Tibial nerve (tissue), 3 donors: ENCODE measurements around the gene B3GALNT2.

Experiments used
- CTCF ChIP-seq, 5 experiments: fragments of 200-600 bp in 3 of 5; fragments of 450-650 bp in 2 of 5; sonication (generic) in 3 of 5; IDR thresholded peaks; one replicate each; pipeline ENCODE4 v1.5.1; 2016 to 2019; ENCODE audit warnings: antibody characterized with exemption in 5 of 5, mild to moderate bottlenecking in 3 of 5, moderate library complexity in 2 of 5
- POLR2A ChIP-seq, 2 donors: fragments of 450-650 bp; IDR thresholded peaks; one replicate each; pipeline ENCODE4 v1.6.1; 2017; ENCODE audit warnings: antibody characterized with exemption in 2 of 2, mild to moderate bottlenecking in 2 of 2, moderate library complexity in 2 of 2

DNA sequence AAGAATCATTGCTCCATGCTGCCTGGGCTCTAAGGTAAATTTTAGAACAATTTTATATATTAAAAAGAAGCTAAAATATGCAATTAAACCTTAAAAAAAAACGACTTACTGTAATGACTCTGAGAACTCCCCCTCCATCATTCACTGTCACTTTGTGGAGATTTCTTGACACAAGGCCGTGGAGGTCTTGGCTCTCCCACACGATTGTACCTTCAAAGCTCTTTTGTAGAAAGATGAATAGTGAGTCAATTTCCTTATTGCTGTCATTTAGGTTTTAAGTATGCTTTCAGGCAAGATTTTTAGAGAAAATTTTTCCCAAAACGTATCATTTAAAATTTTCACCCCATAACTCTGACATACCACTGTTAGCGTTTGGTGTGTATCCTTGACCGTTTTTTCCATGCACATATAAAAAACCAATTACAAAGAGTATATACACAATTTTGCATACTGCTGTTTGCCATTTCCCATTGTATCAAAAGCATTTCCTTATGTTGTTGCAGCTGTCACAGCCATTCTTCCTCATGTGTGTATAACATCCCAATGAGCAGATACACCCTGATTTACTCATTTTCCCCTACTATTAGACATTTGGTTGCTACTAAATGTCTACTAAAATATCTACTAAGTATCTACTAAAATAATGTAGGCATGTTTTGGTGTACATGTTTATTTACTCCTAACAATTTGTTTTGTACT lies 33.4 kb downstream of the B3GALNT2 start:
- no peak for TF ChIP-seq CTCF (IDR thresholded peaks at IDR 0.05)
- no peak for TF ChIP-seq POLR2A (IDR thresholded peaks at IDR 0.05)
